ENCODE data around the gene LRP6.
"Not testable (repeated sequence)": the region's sequence is repeated elsewhere in the genome, so short reads cannot be mapped to it uniquely, and the experiment has no call there.

Gene LRP6

DNA sequence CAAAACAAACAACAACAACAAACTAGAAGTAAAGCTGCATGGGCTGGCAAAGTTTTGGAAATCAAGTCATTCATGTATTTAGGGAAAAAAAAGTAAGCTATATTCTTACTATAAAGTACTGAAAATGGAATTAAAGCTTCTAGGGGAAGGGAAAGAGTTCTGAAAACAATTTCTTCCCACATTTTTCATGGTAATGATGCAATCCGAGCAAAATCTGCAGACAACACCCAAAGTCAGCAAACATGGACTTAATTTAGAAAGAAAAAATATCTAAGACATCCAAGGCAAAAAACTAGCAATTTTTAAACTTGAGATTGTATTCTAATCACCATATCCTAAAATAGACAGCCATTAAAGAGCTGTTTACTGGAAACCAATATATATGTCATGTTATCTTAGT is 86.3 kb downstream of the LRP6 start:
- no peak for DNase-seq (ENCODE audit: low read depth)

DNA sequence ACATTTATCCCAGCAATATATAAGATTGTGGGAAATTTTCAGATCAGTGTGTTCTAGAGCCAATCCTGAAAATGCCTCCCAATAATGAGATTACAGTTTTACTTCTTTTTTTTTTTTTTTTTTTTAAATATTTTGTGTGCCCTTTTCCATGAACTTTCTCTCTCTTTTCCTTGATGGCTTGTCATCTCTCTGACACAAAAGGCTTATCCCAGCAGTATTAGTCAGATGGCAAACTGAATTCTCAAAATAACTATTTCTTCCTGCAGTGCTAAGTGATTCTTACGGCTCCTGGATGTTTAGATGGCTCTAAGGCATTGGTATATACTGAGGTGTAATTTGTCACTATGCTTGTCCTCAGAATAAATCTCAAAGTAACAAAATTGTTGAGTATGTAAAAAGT is 86.7 kb downstream of the LRP6 start:
- no peak for DNase-seq (ENCODE audit: low read depth)

- no peak for DNase-seq (ENCODE audit: low read depth)
Measured at GRCh38 chr12:12178559-12178958, 88.3 kb downstream of the LRP6 start.

DNA sequence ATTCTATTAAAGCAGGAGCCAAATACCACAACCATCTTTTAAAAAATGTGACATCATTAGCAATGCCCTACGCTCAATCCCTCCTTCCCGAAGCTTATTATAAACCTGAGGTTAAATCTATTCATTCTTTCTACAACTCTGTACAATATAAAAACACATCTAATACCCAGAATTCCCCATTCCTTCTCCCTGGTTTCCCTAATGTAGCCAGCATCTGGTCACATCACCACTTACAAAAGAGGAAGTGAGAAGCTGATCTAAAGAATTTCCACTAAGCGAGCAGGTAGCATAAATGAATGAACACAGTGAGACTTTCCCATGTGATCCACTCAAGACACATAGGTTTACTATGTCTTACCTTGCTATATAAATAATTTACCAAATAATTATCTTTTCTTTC is 90.4 kb downstream of the LRP6 start:
- no peak for DNase-seq (ENCODE audit: low read depth)

DNA sequence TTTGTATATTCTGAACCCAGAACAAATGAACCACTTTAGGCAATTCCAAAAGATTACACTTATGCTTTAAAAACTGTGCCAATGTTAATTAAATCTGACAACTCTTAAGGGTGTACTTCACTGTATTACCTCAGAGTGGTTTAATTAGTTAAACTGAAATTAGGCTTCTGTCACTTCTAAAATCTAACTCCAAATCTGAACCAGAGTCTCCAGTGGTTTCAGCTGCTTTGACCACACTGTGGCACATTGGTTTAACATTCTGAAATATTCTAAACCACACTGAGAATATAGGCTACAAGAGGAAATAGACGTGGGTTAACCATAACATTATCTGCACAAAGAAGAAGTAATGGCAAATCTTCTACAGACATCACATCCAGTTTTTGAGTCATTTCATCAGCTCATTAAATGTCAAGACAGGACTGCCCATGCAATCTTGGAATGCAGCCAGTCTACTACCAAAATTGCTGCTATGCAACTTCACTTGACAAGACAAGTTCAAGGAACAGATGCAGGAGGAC is 94.8 kb downstream of the LRP6 start:
- DNase-seq (ENCODE audit: low read depth) = no peak

DNA sequence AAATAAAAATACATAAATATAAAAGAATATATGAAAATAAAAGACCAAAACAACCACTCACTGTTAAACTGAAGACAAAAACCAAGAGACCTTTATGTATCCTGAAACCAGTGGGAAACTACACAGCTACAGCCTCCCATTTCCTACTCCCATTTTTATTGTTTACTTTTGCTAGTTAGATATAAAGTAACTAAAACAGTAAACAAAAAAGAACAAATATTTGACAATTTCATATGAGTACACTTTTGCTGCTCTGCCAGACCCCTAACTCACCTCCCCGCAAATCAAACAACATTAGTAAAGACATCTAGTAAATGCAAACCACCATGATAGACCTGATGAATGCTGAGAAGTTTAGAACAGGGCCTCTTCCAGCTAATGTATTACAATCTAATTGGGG is 99.0 kb downstream of the LRP6 start:
- DNase-seq (ENCODE audit: low read depth) = no peak

DNA sequence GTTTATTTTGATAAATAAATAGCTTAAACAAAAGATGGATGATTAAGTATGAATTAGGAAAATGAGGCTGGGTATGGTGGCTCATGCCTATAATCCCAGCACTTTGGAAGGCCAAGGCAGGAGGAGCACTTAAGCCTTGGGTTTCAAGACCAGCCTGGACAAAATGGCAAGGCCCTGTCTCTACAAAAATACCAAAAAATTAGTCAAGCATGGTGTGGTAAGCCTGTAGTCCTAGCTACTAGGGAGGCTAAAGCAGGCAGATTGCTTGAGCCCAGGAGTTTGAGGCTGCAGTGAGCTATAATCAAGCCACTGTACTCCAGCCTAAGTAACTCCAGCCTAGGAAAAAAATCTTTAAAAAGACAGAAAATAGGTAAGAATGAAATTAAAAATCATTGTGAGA is 100.1 kb downstream of the LRP6 start:
- DNase-seq (ENCODE audit: low read depth) = no peak

DNA sequence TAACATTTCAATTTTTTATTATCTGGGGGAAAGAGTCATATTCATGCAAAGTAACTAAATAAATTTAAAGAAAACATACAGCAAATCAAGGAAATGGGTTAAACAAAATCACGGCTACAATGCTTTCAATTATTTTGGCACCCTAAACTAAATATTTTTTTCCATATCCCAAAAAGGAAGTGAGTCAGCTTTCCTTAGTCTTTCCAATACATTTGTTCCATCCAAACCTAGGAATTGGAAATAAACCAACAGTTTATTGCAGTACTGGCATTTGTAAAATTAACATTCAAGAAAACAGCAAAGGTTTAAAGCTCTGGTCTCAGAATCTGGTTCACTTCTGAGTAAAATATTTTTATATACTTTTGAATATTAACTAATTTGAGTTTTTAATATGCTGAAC is 106.9 kb downstream of the LRP6 start:
- no peak for DNase-seq (ENCODE audit: low read depth)

DNA sequence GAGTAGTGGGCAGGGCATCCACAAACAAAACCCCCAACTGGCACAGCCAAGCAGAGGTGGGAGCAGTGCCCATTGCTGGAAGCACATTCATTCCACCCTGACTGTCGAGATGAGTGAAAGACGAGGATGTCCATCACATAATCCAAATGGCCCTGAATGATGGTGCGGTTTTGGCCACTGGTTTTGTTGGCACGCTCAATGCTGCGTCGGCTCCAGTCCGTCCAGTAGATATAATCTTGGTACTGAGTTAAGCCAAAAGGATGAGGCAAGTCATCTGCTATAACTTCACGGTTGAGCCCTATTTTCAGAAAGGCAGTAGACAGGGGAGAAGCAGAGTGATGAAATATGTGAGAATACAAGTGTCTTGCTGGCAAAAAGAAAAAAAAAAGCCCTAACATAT is 108.0 kb downstream of the LRP6 start:
- no peak for DNase-seq (ENCODE audit: low read depth)

DNA sequence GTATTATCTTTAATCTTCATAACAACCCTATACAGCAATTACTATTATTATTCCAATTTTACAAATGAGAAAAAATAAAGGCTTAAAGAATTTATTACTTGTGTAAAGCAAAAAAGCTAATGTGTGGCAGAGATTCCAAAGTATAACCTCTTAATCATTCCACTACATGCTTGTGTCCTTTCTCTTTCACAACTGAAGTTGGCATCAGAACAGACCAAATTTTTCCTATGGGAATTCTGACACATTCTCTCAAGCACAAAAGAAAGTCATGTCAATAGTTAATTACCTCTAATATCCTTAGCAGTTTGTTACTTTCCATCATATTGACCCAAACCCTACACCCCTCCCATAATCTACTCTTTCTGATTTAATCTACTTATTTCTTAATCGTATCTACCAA is 109.4 kb downstream of the LRP6 start:
- DNase-seq (ENCODE audit: low read depth) = no peak

DNA sequence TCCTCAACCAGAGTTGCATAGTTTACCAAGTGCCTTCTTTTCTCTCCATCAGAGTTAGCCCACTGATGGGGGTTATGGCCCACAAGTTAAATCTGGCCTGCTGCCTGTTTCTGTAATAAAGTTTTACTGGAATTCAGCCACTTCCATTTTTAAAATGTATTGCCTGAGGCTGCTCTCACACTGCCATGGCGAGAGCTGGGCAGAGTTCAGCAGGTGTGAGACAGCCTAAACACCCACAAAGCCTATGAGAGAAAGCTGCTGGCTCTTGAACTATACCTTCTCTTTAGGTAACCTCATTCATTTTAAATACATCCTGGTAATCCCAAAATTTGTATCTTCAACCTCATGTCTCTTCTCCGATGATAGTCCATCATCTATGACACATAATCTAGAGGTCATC is 110.0 kb downstream of the LRP6 start:
- DNase-seq (ENCODE audit: low read depth) = no peak

DNA sequence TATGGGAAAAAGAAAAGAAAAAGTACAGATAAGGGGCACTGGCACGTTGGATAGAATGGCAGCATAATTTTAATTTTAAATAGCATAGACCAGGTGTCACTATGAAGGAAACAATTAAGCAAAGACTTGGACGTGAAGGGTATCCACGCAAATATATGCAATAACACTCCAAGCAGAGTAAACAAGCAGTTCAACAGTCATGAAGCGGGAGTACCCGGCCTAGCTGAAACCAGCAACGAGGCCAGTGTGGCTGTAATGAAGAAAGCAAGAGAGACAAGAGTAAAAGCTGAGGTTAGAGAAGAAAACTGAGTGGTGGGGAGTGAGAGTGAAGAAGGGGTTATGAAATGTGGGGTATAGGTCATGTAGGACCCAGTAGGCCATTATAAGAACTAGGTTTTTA is 110.7 kb downstream of the LRP6 start:
- no peak for DNase-seq (ENCODE audit: low read depth)

- DNase-seq (ENCODE audit: low read depth) = no peak
Measured at GRCh38 chr12:12153596-12153995, 113.2 kb downstream of the LRP6 start.

GRCh38 chr12:12147111-12147510 is 119.7 kb downstream of the LRP6 start:
- DNase-seq (ENCODE audit: low read depth) = no peak

- not testable (repeated sequence) for DNase-seq (ENCODE audit: low read depth)
Measured at GRCh38 chr12:12144531-12144930, 122.3 kb downstream of the LRP6 start.

- no peak for DNase-seq (ENCODE audit: low read depth)
Measured at GRCh38 chr12:12141000-12141399, 125.8 kb downstream of the LRP6 start.

GRCh38 chr12:12138203-12139154 is 128.4 kb downstream of the LRP6 start:
- DNase-seq (ENCODE audit: low read depth) = no peak

DNA sequence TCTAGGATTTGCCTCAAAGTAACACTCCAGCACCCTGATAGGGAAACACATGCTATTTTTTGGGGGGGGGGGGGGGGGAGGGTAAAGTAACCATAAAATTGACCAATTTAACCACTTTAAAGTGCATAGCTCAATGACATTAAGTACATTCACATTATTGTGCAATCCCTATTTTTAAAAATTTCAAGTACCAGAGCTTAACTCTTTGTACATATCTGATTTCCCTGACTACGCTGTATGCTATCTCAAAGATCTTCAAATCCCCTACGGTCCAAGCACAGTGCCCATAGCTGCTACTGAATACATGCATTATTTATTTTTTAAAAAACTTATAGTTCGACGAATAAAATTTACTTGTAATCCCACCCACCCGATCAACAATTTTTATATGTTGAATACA is 133.1 kb downstream of the LRP6 start:
- no peak for DNase-seq (ENCODE audit: low read depth)

DNA sequence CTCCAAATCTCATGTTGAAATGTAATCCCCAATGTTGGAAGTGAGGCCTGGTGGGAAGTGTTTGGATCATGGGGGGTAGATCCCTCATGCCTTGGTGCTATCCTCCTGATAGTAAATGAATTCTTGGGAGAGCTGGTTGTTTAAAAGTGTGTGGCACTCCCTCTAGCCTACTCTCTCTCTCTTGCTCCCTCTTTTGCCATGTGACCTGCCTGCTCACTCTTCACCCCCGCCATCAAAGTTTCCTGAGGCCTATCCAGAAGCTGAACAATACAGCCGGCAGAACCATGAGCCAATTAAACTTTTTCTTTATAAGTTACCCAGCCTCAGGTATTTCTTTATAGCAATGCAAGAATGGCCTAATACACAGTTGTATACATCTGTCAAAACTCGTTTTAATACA is 133.6 kb downstream of the LRP6 start:
- DNase-seq (ENCODE audit: low read depth) = no peak

- no peak for DNase-seq (ENCODE audit: low read depth)
Measured at GRCh38 chr12:12128670-12129069, 138.2 kb downstream of the LRP6 start.

DNA sequence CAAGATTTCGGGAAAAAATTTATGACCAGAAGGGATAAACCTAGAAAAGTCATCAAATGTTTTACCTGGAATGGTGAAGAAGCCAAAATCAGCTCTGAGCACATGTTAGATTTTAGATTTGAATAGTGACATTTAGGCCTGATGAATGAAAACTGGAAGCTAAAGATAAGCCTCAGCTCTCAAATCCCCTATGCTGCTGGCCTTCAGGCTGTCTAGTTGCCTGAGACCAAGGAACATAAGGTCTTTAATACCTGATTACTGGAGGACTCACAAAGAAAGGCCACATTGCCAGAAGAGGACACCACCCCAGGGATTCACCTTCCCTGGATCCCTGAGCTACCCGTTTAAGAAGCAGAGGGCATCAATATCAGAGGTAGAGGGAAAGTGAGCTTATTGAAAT is 139.5 kb downstream of the LRP6 start:
- DNase-seq (ENCODE audit: low read depth) = no peak

GRCh38 chr12:12126551-12126950 is 140.3 kb downstream of the LRP6 start:
- DNase-seq (ENCODE audit: low read depth) = no peak

GRCh38 chr12:12123036-12123604 is 143.7 kb downstream of the LRP6 start:
- DNase-seq (ENCODE audit: low read depth) = no peak

- DNase-seq (ENCODE audit: low read depth) = no peak
Measured at GRCh38 chr12:12121061-12121460, 145.8 kb downstream of the LRP6 start.

Measured in HS-5 (cell line).